ENCODE results near the gene WASHC3.
"Not testable (repeated sequence)": the region's sequence is repeated elsewhere in the genome, so short reads cannot be mapped to it uniquely, and the experiment has no call there.

The WASHC3 gene

DNA sequence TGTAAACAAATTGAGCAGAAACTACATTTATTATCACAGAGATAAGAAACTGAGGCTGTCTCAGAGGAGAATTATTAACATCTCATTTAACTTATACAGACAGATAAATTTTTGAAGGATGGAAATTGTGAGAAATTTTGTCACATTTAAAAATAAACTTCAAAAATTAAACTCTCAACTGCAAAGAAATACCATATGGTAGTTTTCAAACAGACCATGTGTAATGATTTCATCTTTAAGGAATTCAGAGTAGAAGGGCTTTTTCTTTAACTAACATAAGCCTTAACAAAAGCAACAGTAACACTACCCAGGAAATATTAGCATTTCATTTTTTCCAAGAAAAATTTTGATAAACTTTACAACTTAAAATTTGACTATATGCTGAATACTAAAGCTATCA is 31.5 kb upstream of the WASHC3 start:
- POLR2A ChIA-PET (ENCODE audit: low non-redundant PET): no interaction called here

DNA sequence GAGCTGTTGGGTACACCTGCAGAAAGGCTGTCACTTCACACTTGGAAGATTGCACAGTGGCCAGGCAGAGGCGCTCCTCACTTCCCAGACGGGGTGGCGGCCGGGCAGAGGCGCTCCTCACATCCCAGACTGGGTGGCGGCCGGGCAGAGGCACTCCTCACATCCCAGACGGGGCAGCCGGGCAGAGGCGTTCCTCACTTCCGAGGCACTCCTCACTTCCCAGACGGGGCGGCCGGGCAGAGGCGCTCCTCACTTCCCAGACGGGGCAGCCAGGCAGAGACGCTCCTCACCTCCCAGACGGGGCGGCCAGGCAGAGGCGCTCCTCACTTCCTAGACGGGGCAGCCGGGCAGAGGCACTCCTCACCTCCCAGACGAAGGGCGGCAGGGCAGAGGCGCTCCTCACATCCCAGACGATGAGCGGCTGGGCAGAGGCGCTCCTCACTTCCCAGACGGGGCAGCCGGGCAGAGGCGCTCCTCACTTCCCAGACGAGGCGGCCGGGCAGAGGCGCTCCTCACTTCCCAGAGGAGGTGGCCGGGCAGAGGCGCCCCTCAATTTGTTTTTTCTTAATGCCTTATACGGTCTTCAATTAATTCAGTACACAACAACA is 27.5 kb upstream of the WASHC3 start:
- CTCF ChIA-PET: interaction anchor here (0.6 kb wide), 1 partner anchor 8 kb away, joined by 4 read pairs; no protein-coding TSS in a partner anchor
- H3K27ac ChIP-seq; POLR2A ChIA-PET (ENCODE audit: low non-redundant PET); DNase-seq (ENCODE audit: low spot score): not testable (repeated sequence)

More for the DNA sequence above, 31.5 kb upstream of the WASHC3 start:
- DNase-seq (ENCODE audit: low spot score): no peak
- CTCF ChIA-PET: no interaction called here
- TF ChIP-seq, protein P1, sequence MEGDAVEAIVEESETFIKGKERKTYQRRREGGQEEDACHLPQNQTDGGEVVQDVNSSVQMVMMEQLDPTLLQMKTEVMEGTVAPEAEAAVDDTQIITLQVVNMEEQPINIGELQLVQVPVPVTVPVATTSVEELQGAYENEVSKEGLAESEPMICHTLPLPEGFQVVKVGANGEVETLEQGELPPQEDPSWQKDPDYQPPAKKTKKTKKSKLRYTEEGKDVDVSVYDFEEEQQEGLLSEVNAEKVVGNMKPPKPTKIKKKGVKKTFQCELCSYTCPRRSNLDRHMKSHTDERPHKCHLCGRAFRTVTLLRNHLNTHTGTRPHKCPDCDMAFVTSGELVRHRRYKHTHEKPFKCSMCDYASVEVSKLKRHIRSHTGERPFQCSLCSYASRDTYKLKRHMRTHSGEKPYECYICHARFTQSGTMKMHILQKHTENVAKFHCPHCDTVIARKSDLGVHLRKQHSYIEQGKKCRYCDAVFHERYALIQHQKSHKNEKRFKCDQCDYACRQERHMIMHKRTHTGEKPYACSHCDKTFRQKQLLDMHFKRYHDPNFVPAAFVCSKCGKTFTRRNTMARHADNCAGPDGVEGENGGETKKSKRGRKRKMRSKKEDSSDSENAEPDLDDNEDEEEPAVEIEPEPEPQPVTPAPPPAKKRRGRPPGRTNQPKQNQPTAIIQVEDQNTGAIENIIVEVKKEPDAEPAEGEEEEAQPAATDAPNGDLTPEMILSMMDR (conservative IDR thresholded peaks at IDR 0.05; ENCODE audit: low read depth): no peak
- no peak overlapping the region for H3K27ac ChIP-seq

DNA sequence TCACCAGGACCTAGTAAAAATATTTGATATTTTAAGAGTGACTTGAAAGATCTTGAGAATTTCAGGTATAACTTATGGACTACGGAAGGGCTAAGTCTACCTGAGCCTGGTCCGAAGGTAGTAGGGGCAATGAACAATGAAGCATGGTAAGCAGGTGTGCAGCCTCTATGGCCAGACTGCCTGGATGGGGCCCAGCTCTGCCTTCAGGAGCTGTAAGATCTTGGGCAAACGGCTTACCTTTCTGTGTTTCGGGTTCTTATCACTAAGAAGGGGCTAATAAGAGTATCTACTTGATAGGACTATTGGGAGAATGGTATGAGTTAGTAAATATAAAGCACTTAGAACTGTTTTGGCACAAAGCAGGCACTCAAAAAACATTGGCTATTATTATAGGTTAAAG is 19.1 kb upstream of the WASHC3 start:
- CTCF ChIA-PET: interaction anchor here (0.6 to 1.4 kb wide), 2 partner anchors 9 to 14 kb away, joined by 3 to 4 read pairs; no protein-coding TSS in a partner anchor
- TF ChIP-seq, protein P1 (conservative IDR thresholded peaks at IDR 0.05; ENCODE audit: low read depth): no peak
- H3K27ac ChIP-seq: no peak overlapping the region
- no peak for DNase-seq (ENCODE audit: low spot score)
- POLR2A ChIA-PET (ENCODE audit: low non-redundant PET): no interaction called here

DNA sequence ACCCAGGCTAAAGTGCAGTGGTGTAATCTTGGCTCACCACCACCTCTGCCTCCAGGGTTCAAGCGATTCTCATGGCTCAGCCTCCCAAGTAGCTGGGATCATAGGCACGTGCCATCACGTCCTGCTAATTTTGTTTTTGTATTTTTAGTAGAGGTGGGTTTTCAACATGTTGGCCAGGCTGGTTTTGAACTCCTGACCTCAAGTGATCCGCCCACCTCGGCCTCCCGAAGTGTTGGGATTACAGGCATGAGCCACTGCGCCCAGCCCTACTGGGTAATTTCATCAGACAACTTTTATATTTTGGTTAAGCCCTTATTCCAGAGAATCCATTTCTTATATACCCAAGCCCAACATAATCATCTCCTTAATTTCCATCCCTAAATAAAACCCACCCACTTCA is 10.3 kb upstream of the WASHC3 start:
- DNase-seq (ENCODE audit: low spot score); H3K27ac ChIP-seq; POLR2A ChIA-PET (ENCODE audit: low non-redundant PET): not testable (repeated sequence)
- CTCF ChIA-PET: interaction anchor here (0.6 kb wide), 1 partner anchor 19 kb away, joined by 3 read pairs; no protein-coding TSS in a partner anchor

DNA sequence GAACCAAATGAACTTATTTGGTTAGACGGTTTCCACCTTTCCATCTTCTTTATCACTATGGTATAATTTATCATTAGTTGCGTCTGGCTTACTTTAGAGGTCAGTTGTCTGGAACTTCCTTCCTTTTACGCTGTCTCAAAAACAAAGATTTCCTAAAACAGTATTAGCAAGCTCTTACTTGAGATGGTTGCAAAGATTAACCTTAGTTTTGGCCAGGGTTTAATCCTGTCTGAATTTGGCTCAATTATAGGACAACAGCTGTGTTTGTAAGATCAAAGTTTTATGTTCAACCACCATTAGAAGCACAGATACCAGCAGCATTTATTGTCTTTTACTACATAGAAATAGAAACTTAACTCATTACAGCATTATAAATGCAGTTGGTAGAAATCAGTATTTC is 7.9 kb upstream of the WASHC3 start:
- ChIA-PET CTCF (no interaction called here), POLR2A (ENCODE audit: low non-redundant PET) (no interaction called here)
- no peak overlapping the region for H3K27ac ChIP-seq
- no peak for DNase-seq (ENCODE audit: low spot score)
- TF ChIP-seq, protein P1 (conservative IDR thresholded peaks at IDR 0.05; ENCODE audit: low read depth): no peak

DNA sequence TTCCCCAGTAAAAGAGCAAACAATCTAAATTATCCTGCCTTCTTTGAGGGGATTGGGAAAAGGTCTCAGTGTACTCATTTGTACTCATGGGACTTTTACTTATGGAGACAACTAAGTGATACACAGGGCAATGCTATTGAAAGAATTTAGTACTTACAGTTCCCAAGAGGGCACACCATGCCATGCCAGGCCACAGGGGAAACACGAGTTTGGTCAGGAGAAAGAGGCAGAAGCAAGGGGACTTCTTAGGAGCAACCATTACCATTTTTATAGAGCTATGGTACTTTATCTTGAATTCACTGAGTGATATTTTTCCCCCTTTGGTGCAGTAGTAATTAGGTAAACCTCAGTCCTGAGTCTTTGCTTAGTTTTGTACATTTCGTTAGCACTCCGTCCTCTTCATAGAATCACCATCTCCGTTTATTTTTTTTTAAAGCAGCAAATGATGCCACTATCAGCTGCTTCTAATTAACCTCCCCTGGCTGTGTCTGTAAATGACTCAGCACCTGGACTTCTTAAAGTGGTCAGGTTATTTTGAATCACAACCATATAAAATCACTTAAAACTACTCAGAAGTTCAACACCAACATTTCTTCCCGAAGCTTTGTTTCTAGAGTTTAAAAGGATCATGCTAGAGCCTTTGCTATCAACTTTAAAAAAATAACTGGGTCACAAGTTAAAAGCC is 5.9 kb upstream of the WASHC3 start:
- TF ChIP-seq, protein P1 (conservative IDR thresholded peaks at IDR 0.05; ENCODE audit: low read depth): no peak
- POLR2A ChIA-PET (ENCODE audit: low non-redundant PET): no interaction called here
- no peak overlapping the region for H3K27ac ChIP-seq
- CTCF ChIA-PET: no interaction called here
- DNase-seq (ENCODE audit: low spot score): no peak

DNA sequence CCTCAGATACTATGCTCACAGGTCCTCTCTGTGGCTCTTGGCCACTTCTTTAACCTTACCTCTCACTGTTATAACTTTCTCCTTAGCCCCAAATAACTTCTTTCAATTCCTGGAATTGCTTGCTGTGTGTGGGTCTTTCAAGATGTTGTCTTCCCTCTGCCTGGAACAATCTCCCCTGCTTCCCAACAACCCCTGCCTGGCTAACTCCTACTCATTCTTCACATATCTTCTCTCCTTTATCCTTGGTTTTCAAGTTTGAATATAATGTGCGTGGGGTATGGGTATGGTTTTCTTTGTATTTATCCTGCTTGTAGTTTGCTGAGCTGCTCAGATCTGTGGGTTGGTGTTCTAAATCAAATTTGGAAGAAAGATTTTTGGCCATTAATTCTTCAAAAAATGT is 2.7 kb upstream of the WASHC3 start:
- POLR2A ChIA-PET (ENCODE audit: low non-redundant PET): no interaction called here
- TF ChIP-seq, protein P1 (conservative IDR thresholded peaks at IDR 0.05; ENCODE audit: low read depth): no peak
- H3K27ac ChIP-seq: no peak overlapping the region
- no peak for DNase-seq (ENCODE audit: low spot score)
- CTCF ChIA-PET: no interaction called here

All from RWPE1 (cell line).